ENCODE measurements around the gene AP1S1. TPM values are rescaled to one million over a fixed set of nuclear protein-coding genes. Genes with fewer than 3 reads are reported as not detected.

The AP1S1 gene
- total and polyA plus RNA-seq, 2 of the 13 experiments (the other 11 are each of a cell fraction or from before 2014, with no cell fraction given), result 57.5 to 68.1 TPM

DNA sequence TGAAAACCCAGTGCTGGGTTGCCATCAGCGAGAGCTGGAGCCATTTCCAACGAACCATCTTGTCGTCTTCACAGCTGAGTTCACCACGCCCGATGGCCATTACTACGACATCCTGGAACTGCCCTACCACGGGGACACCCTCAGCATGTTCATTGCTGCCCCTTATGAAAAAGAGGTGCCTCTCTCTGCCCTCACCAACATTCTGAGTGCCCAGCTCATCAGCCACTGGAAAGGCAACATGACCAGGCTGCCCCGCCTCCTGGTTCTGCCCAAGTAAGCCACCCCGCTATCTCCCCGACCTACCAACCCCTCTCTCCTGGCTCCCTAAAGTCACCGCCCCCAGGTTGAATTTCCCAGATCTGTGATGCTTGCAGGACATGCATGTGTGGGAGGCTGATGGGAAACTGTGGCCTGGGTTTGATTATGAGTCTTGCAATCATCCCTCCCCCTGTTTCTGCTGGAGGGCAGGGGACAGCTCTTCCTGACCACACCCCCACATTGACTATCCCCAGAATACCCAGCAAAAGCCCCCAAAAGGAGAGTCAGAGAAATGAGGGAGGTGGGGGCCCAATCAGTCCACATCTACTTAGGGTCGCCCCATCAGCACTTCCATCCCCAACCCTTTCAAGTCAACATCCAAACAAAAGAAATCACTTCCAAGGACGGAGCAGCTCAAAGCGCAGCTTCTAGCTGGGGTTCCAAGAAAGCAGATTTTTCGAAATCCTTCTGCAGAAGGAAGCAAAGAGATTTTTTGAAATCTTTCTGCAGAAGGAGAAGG is 20.5 kb upstream of the AP1S1 start (continued):
- TF ChIP-seq, protein P1, sequence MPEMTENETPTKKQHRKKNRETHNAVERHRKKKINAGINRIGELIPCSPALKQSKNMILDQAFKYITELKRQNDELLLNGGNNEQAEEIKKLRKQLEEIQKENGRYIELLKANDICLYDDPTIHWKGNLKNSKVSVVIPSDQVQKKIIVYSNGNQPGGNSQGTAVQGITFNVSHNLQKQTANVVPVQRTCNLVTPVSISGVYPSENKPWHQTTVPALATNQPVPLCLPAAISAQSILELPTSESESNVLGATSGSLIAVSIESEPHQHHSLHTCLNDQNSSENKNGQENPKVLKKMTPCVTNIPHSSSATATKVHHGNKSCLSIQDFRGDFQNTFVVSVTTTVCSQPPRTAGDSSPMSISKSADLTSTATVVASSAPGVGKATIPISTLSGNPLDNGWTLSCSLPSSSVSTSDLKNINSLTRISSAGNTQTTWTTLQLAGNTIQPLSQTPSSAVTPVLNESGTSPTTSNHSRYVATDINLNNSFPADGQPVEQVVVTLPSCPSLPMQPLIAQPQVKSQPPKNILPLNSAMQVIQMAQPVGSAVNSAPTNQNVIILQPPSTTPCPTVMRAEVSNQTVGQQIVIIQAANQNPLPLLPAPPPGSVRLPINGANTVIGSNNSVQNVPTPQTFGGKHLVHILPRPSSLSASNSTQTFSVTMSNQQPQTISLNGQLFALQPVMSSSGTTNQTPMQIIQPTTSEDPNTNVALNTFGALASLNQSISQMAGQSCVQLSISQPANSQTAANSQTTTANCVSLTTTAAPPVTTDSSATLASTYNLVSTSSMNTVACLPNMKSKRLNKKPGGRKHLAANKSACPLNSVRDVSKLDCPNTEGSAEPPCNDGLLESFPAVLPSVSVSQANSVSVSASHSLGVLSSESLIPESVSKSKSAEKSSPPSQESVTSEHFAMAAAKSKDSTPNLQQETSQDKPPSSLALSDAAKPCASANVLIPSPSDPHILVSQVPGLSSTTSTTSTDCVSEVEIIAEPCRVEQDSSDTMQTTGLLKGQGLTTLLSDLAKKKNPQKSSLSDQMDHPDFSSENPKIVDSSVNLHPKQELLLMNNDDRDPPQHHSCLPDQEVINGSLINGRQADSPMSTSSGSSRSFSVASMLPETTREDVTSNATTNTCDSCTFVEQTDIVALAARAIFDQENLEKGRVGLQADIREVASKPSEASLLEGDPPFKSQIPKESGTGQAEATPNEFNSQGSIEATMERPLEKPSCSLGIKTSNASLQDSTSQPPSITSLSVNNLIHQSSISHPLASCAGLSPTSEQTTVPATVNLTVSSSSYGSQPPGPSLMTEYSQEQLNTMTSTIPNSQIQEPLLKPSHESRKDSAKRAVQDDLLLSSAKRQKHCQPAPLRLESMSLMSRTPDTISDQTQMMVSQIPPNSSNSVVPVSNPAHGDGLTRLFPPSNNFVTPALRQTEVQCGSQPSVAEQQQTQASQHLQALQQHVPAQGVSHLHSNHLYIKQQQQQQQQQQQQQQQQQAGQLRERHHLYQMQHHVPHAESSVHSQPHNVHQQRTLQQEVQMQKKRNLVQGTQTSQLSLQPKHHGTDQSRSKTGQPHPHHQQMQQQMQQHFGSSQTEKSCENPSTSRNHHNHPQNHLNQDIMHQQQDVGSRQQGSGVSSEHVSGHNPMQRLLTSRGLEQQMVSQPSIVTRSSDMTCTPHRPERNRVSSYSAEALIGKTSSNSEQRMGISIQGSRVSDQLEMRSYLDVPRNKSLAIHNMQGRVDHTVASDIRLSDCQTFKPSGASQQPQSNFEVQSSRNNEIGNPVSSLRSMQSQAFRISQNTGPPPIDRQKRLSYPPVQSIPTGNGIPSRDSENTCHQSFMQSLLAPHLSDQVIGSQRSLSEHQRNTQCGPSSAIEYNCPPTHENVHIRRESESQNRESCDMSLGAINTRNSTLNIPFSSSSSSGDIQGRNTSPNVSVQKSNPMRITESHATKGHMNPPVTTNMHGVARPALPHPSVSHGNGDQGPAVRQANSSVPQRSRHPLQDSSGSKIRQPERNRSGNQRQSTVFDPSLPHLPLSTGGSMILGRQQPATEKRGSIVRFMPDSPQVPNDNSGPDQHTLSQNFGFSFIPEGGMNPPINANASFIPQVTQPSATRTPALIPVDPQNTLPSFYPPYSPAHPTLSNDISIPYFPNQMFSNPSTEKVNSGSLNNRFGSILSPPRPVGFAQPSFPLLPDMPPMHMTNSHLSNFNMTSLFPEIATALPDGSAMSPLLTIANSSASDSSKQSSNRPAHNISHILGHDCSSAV (CRISPR knock-in tag; IDR thresholded peaks at IDR 0.05; ENCODE audit: borderline replicate concordance), result no peak
- no peak for TF ChIP-seq EEA1 (CRISPR knock-in tag; IDR thresholded peaks at IDR 0.05; ENCODE audit: borderline replicate concordance)
- TF ChIP-seq HOXD1 (CRISPR knock-in tag; IDR thresholded peaks at IDR 0.05), result no peak
- TF ChIP-seq, protein P2, sequence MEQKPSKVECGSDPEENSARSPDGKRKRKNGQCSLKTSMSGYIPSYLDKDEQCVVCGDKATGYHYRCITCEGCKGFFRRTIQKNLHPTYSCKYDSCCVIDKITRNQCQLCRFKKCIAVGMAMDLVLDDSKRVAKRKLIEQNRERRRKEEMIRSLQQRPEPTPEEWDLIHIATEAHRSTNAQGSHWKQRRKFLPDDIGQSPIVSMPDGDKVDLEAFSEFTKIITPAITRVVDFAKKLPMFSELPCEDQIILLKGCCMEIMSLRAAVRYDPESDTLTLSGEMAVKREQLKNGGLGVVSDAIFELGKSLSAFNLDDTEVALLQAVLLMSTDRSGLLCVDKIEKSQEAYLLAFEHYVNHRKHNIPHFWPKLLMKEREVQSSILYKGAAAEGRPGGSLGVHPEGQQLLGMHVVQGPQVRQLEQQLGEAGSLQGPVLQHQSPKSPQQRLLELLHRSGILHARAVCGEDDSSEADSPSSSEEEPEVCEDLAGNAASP (CRISPR knock-in tag; IDR thresholded peaks at IDR 0.05; ENCODE audit: borderline replicate concordance), result no peak
- no peak for TF ChIP-seq ZNF570 (CRISPR knock-in tag; IDR thresholded peaks at IDR 0.05; ENCODE audit: borderline replicate concordance)
- no peak for TF ChIP-seq ELF3 (CRISPR knock-in tag; IDR thresholded peaks at IDR 0.05)
- no peak for TF ChIP-seq STAT5B (CRISPR knock-in tag; IDR thresholded peaks at IDR 0.05)
- TF ChIP-seq ZNF337 (CRISPR knock-in tag; IDR thresholded peaks at IDR 0.05; ENCODE audit: borderline replicate concordance, low read depth), result no peak
- 0 out of 2 replicates have a peak, but pooled peaks have one; percentile 33 for TF ChIP-seq HNRNPL (IDR thresholded peaks at IDR 0.05; ENCODE audit: low read depth, low read length)
- TF ChIP-seq, protein P3, sequence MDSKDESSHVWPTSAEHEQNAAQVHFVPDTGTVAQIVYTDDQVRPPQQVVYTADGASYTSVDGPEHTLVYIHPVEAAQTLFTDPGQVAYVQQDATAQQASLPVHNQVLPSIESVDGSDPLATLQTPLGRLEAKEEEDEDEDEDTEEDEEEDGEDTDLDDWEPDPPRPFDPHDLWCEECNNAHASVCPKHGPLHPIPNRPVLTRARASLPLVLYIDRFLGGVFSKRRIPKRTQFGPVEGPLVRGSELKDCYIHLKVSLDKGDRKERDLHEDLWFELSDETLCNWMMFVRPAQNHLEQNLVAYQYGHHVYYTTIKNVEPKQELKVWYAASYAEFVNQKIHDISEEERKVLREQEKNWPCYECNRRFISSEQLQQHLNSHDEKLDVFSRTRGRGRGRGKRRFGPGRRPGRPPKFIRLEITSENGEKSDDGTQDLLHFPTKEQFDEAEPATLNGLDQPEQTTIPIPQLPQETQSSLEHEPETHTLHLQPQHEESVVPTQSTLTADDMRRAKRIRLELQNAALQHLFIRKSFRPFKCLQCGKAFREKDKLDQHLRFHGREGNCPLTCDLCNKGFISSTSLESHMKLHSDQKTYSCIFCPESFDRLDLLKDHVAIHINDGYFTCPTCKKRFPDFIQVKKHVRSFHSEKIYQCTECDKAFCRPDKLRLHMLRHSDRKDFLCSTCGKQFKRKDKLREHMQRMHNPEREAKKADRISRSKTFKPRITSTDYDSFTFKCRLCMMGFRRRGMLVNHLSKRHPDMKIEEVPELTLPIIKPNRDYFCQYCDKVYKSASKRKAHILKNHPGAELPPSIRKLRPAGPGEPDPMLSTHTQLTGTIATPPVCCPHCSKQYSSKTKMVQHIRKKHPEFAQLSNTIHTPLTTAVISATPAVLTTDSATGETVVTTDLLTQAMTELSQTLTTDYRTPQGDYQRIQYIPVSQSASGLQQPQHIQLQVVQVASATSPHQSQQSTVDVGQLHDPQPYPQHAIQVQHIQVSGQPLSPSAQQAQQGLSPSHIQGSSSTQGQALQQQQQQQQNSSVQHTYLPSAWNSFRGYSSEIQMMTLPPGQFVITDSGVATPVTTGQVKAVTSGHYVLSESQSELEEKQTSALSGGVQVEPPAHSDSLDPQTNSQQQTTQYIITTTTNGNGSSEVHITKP (CRISPR knock-in tag; IDR thresholded peaks at IDR 0.05; ENCODE audit: low read depth), result no peak
- TF ChIP-seq GATA4 (IDR thresholded peaks at IDR 0.05; ENCODE audit: borderline replicate concordance, low read depth), result 0 out of 2 replicates have a peak, but pooled peaks have one; percentile 3
- TF ChIP-seq, protein P4, sequence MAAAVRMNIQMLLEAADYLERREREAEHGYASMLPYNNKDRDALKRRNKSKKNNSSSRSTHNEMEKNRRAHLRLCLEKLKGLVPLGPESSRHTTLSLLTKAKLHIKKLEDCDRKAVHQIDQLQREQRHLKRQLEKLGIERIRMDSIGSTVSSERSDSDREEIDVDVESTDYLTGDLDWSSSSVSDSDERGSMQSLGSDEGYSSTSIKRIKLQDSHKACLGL (CRISPR knock-in tag; IDR thresholded peaks at IDR 0.05), result no peak
- no peak for TF ChIP-seq ZFP36L2 (CRISPR knock-in tag; IDR thresholded peaks at IDR 0.05)
- no peak for TF ChIP-seq ZNF883 (CRISPR knock-in tag; IDR thresholded peaks at IDR 0.05; ENCODE audit: not compliant biosample characterization)
- peak; percentile 69; the same call in 1 of the 2 replicates for TF ChIP-seq ZC3H13 (CRISPR knock-in tag; IDR thresholded peaks at IDR 0.05)

Measured in HepG2 (cell line).